Testis (tissue), 2 donors: ENCODE data around the gene SDSL.

Experiments used
- POLR2A ChIP-seq: fragments of 450-650 bp; IDR thresholded peaks from one replicate; pipeline ENCODE4 v1.6.1; 2017; ENCODE audit warnings: antibody characterized with exemption, mild to moderate bottlenecking, moderate library complexity
- TF ChIP-seq, protein P1 (sequence below), 3 experiments: fragments of 450-650 bp in 2 of 3; fragments of 200-600 bp in 1 of 3; sonication (generic) in 1 of 3; IDR thresholded peaks; one replicate each; pipeline ENCODE4 v1.5.1; 2016 to 2019; ENCODE audit warnings: antibody characterized with exemption in 3 of 3, mild to moderate bottlenecking in 2 of 3, moderate library complexity in 1 of 3

DNA sequence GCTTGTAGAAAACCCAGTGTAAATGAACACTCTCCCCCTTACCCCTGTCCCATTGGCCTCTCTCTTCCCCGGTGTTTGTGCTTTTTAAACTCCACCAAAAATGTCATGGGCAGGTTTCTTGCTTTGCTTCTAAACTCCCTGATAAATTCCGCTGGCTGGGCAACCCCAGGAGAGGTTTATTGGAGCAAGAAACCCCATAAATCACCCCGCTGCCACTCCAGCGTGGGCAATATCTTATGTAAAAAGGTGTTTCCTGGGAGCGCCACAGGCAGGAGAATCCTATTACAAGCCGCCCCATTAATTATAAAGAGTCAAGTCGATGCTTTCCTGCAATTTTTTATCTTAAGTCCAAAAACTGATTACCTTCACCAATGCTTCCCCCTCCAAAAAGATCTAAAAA is 26.7 kb downstream of the SDSL start:
- TF ChIP-seq, protein P1, sequence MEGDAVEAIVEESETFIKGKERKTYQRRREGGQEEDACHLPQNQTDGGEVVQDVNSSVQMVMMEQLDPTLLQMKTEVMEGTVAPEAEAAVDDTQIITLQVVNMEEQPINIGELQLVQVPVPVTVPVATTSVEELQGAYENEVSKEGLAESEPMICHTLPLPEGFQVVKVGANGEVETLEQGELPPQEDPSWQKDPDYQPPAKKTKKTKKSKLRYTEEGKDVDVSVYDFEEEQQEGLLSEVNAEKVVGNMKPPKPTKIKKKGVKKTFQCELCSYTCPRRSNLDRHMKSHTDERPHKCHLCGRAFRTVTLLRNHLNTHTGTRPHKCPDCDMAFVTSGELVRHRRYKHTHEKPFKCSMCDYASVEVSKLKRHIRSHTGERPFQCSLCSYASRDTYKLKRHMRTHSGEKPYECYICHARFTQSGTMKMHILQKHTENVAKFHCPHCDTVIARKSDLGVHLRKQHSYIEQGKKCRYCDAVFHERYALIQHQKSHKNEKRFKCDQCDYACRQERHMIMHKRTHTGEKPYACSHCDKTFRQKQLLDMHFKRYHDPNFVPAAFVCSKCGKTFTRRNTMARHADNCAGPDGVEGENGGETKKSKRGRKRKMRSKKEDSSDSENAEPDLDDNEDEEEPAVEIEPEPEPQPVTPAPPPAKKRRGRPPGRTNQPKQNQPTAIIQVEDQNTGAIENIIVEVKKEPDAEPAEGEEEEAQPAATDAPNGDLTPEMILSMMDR (IDR thresholded peaks at IDR 0.05) = no peak
- no peak for TF ChIP-seq POLR2A
